Muscle layer of colon (tissue), 2 donors: ENCODE measurements around the gene SPDYE8.
"Not testable (repeated sequence)": the region's sequence is repeated elsewhere in the genome, so short reads cannot be mapped to it uniquely, and the experiment has no call there.

Source experiments
- H3K27ac ChIP-seq: one replicate; pipeline ENCODE4 v1.7.0; 2013; ENCODE audit warnings: low read depth, mild to moderate bottlenecking, low read length, moderate library complexity
- H3K27me3 ChIP-seq, 2 donors: one replicate each; pipeline ENCODE4 v1.7.0; 2013; ENCODE audit warnings: low read length in 2 of 2, mild to moderate bottlenecking in 2 of 2; ENCODE audit not compliant: insufficient read depth in 2 of 2, control insufficient read depth in 1 of 2
- H3K36me3 ChIP-seq: one replicate; pipeline ENCODE4 v1.7.0; 2013; ENCODE audit warnings: mild to moderate bottlenecking, low read length; ENCODE audit not compliant: insufficient read depth
- H3K4me1 ChIP-seq: one replicate; pipeline ENCODE4 v1.7.0; 2013; ENCODE audit warnings: mild to moderate bottlenecking, low read length; ENCODE audit not compliant: insufficient read depth
- H3K4me3 ChIP-seq, 2 donors: one replicate each; pipeline ENCODE4 v1.7.0; 2013; ENCODE audit warnings: low read length in 2 of 2, low read depth in 1 of 2, mild to moderate bottlenecking in 1 of 2, moderate library complexity in 1 of 2
- H3K9ac ChIP-seq: one replicate; pipeline ENCODE4 v1.7.0; 2013; ENCODE audit warnings: low read length
- H3K9me3 ChIP-seq: one replicate; pipeline ENCODE4 v1.7.0; 2013; ENCODE audit warnings: mild to moderate bottlenecking, low read length
- donor health status: abdominal sarcoma.
- donor health status: Adenocarcinoma of cecum.

SPDYE8 gene, protein sequence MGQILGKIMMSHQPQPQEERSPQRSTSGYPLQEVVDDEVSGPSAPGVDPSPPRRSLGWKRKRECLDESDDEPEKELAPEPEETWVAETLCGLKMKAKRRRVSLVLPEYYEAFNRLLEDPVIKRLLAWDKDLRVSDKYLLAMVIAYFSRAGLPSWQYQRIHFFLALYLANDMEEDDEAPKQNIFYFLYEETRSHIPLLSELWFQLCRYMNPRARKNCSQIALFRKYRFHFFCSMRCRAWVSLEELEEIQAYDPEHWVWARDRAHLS

DNA sequence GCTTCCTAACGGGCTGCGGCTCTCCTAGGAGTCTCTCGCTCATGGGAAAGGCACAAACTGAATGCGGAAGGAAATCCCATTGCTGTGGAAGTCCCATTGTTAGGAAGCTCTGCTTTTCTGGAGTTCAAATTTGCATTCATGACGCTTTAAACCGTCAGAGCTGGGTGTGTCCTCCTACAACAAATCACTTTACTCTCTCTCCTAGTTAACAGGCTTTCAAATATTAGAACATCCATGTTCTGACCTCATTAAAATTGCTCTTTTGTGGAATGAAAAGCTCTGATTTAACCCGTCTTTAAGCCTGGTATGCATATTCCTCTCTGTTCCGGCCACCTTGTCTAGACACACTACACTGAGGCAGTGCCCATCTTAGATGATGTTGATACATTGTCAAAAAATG is at the start of gene SPDYE8:
Gene SPDYE8 (minus strand): TSS at position 101 of the 400 bp plus-strand sequence. CDS start 1,800 bp downstream, outside the sequence.
- not testable (repeated sequence) for H3K9ac ChIP-seq, H3K9me3 ChIP-seq, H3K4me1 ChIP-seq, H3K4me3 ChIP-seq, H3K27ac ChIP-seq, H3K27me3 ChIP-seq, H3K36me3 ChIP-seq

DNA sequence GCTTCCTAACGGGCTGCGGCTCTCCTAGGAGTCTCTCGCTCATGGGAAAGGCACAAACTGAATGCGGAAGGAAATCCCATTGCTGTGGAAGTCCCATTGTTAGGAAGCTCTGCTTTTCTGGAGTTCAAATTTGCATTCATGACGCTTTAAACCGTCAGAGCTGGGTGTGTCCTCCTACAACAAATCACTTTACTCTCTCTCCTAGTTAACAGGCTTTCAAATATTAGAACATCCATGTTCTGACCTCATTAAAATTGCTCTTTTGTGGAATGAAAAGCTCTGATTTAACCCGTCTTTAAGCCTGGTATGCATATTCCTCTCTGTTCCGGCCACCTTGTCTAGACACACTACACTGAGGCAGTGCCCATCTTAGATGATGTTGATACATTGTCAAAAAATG is 28.2 kb upstream of the SPDYE8 start, which contains the start of gene SPDYE11:
Gene SPDYE11 (minus strand): TSS at position 101 of the 400 bp plus-strand sequence. CDS start 1,800 bp downstream, outside the sequence.
- H3K4me1 ChIP-seq, H3K36me3 ChIP-seq, H3K27ac ChIP-seq, H3K9me3 ChIP-seq, H3K9ac ChIP-seq, H3K27me3 ChIP-seq, H3K4me3 ChIP-seq: not testable (repeated sequence)

DNA sequence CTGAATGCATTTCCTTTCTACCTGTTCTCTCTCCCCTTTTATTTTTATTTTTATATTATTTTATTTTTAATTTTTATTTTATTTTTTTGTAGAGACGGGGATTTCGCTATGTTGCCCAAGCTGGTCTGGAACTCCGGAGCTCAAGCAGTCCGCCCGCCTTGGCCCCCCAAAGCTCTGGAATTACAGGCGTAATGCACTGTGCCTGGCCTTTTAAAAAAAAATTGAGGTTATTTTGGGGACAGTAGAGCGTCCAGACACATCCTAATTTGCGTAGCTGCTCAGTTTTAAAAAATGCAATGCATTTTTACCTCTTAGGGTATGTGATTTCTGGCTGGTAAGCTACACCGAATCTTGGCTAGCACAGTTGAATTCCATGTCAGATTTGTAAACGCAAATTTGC is 23.1 kb downstream of the SPDYE8 start:
- not testable (repeated sequence) for H3K27me3 ChIP-seq, H3K4me3 ChIP-seq, H3K36me3 ChIP-seq, H3K27ac ChIP-seq, H3K9ac ChIP-seq, H3K9me3 ChIP-seq, H3K4me1 ChIP-seq

DNA sequence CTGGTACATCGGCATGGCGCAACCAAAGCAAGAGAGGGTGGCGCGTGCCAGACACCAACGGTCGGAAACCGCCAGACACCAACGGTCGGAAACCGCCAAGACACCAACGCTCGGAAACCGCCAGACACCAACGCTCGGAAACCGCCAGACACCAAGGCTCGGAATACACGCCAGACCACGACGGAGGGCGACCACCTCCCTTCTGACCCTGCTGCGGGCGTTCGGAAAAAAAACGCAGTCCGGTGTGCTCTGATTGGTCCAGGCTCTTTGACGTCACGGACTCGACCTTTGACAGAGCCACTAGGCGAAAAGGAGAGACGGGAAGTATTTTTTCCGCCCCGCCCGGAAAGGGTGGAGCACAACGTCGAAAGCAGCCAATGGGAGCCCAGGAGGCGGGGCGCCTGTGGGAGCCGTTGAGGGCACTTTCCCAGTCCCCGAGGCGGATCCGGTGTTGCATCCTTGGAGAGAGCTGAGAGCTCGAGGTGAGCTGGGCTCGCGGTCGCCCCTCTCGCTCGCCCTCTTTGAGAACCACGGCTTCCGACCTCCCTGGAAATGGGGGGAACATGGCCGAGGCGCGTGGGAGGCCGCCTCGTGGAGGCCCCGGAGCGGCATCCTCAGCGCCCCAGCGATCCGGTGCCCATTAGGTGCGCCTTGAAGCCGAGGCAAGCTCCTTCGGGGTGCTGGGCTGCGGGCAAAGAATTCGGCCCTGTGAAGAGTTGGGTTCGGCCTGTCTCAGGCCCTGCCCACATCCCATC is 23.7 kb downstream of the SPDYE8 start:
- not testable (repeated sequence) for H3K9me3 ChIP-seq, H3K9ac ChIP-seq, H3K4me1 ChIP-seq, H3K27me3 ChIP-seq, H3K36me3 ChIP-seq
- peak overlapping the region; percentile 44 for H3K27ac ChIP-seq
- peak overlapping the region; percentile 20 to 41 for H3K4me3 ChIP-seq

DNA sequence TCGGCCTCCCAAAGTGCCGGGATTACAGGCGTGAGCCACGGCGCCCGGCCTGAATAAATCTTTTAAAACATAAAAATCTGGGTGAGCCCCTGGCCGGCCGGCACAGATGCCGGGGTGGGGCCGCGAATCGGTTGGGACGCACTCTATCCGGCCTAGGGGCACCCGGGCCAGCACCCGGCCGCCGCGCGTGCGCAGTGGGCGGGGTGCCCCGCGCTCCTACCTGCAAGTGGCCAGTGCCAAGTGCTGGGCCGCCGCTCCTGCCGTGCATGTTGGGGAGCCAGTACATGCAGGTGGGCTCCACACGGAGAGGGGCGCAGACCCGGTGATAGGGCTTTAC is 24.2 kb downstream of the SPDYE8 start:
- H3K27me3 ChIP-seq, H3K36me3 ChIP-seq, H3K9ac ChIP-seq, H3K9me3 ChIP-seq, H3K4me1 ChIP-seq, H3K27ac ChIP-seq: not testable (repeated sequence)
- H3K4me3 ChIP-seq, result peak overlapping the region; percentile 20 to 41

DNA sequence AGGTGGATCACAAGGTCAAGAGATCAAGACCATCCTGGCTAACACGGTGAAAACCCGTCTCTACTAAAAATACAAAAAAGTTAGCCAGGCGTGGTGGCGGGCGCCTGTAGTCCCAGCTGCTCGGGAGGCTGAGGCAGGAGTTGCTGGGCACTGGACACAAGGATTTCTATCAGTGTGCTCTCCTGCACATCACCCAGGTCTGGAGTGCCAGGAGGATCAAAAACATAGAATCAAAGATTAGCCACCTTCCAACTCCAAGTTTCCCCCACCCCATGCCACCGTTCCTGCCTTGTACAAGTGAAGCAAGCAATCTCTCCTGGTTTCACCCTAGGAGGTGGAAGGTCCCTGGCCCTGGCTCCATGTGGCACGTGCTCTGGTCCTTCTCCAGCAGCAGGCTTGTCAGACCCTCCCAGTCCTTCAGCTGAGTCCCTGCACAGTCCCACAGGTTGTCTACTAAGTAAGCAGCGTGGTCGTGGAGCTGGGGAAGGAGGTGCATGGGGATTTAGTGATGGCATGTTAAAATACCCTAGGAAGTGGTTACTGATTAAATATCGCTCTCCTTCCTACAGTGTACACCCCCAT is 31.6 kb downstream of the SPDYE8 start:
- not testable (repeated sequence) for H3K9me3 ChIP-seq, H3K9ac ChIP-seq, H3K27ac ChIP-seq, H3K27me3 ChIP-seq, H3K4me1 ChIP-seq, H3K36me3 ChIP-seq, H3K4me3 ChIP-seq

DNA sequence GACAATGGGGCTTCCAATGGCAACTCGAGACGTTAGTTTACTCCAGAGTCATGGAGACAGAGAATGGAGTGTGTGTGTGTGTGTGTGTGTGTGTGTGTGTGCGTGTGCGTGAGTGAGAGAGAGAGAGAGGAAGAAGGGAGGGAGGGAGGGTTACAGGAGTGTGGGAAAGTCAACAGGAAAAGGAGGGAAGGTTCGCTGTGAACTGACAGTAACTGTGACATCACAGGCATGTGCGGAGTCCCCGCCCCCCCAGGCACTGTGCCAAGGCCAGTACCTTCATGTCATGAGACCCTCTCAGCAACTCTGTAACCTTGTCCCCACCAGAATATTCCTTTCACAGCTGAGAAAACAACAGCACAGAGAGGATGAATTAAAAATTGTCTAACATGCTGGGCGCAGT is 32.1 kb downstream of the SPDYE8 start:
- not testable (repeated sequence) for H3K36me3 ChIP-seq, H3K4me1 ChIP-seq, H3K27ac ChIP-seq, H3K4me3 ChIP-seq, H3K27me3 ChIP-seq, H3K9ac ChIP-seq, H3K9me3 ChIP-seq

DNA sequence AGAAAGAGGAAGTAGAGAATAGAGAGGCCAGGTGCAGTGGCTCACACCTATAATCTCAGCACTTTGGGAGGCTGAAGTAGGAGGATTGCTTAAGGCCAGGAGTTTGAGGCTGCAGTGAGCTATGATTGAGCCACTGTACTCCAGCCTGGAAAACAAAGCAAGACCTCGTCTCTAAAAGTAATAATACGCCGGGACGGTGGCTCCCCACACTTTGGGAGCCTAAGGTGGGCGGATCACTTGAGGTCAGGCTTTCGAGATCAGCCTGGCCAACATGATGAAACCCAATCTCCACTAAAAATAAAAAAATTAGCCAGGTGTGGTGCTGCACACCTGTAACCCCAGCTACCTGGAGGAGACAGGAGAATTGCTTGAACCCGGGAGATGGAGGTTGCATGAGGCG is 34.1 kb downstream of the SPDYE8 start:
- H3K27ac ChIP-seq, H3K4me1 ChIP-seq, H3K9me3 ChIP-seq, H3K9ac ChIP-seq, H3K4me3 ChIP-seq, H3K27me3 ChIP-seq, H3K36me3 ChIP-seq: not testable (repeated sequence)

DNA sequence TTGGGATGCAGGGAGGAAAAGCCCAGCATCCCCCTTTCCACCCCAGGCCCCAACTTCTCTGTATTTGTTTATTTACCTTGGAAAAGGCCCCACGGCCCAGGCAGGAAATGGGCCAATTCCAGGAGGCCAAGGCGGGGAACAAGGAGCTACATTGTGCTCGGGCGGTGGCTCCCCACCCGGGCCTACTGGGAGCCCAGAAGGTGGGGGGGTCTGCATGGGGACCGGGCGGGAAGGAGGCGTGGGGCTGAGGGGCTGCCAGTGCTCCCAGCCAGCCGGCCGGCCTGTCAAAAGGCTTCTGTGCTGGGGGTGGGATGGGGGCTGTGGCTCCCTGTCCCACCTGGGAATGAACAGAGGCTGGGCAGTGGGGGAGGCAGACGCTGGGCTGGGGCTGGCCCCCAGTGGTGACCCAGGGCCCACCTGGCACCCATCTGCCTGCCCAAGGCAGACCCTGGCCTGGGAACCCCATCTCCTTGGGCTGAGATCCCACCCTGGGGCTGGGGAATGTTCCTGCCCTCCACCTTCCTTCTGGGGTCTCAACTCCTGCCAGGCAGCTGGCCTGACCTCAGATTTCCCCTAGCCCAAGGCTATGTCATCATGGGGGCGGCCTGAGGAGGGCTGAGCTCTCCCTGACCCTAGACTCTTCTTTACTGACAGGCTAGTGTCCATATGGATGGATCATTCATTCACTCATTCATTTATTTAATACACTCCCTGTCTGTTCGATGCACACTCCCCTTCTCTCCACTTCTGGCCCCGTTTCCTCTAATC is 39.2 kb downstream of the SPDYE8 start:
- not testable (repeated sequence) for H3K9ac ChIP-seq, H3K4me1 ChIP-seq, H3K27ac ChIP-seq, H3K4me3 ChIP-seq, H3K9me3 ChIP-seq, H3K36me3 ChIP-seq, H3K27me3 ChIP-seq

DNA sequence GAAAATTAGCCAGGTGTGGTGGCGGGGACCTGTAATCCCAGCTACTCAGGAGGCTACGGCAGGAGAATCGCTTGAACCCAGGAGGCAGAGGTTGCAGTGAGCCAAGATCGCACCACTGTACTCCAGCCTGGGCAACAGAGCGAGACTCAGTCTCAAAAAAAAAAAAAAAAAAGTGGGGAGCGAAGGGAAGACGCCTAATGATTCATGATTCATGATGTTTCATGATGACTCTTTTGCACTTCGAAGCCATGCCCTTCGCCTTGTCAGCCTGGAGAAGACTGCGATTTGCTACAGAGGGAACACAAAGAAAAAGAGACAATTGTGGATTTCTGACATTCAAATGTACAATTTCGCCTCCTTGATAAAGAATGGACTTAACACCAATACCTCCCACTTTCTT is 47.5 kb downstream of the SPDYE8 start:
- H3K27ac ChIP-seq, H3K9me3 ChIP-seq, H3K9ac ChIP-seq, H3K36me3 ChIP-seq, H3K27me3 ChIP-seq, H3K4me3 ChIP-seq, H3K4me1 ChIP-seq: not testable (repeated sequence)

DNA sequence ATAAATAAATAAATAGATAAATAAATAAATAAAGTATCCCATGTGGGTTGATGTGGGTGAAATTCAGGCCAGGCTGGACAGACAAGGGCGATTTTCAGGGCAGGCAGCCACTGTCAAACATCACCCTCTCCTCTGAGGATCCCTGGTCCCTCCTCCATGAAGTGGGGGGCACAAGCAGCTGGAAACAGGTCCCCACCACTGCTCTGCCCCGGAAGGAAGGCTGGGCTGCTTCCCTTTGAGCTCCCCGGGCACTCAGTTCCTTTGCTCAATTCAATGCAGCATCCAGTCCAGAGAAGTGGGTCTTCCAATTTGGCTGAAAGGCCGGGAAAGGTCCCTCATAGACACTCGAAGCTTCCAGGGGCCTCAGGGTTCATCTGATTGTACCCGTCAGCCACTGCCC is 49.2 kb downstream of the SPDYE8 start:
- H3K27me3 ChIP-seq, H3K4me3 ChIP-seq, H3K9ac ChIP-seq, H3K36me3 ChIP-seq, H3K27ac ChIP-seq, H3K4me1 ChIP-seq, H3K9me3 ChIP-seq: not testable (repeated sequence)
